Measurements from ENCODE around the gene ANGPTL2. TPM values are rescaled to one million over a fixed set of nuclear protein-coding genes. Genes with fewer than 3 reads are reported as not detected.
A peak's percentile ranks its signal among the peaks of the same experiment; 100 is the strongest.

The ANGPTL2 gene
- total RNA-seq, 1 experiment from 2014 or later: 5.1 TPM

GRCh38 chr9:127148014-127148413, 25.6 kb upstream of the ANGPTL2 start:
- Histone ChIP-seq H4K91ac (ENCODE audit: insufficient read length, low read depth, low read length) (no peak overlapping the region), H4K5ac (ENCODE audit: insufficient read length, low read depth, low read length) (no peak overlapping the region), H2BK20ac (ENCODE audit: low read depth, low read length, poor library complexity, severe bottlenecking) (no peak overlapping the region), H4K20me1 (ENCODE audit: control insufficient read depth, insufficient read depth, insufficient read length) (no peaks in the 10 kb centered on the region), H3K4me1 (ENCODE audit: insufficient read depth, low read length) (peaks cover 3% of the 10 kb centered on the region; the same call in 1 of the 2 replicates), H2BK15ac (ENCODE audit: low read depth, low read length) (no peak overlapping the region), H2BK12ac (ENCODE audit: insufficient read length, low read depth, low read length) (no peak overlapping the region), H2BK120ac (ENCODE audit: low read depth, low read length, poor library complexity, severe bottlenecking) (no peak overlapping the region), H3K9me3 (ENCODE audit: control insufficient read depth, low read depth, low read length) (no peaks in the 10 kb centered on the region), H3K23me2 (ENCODE audit: insufficient read length, low read depth, low read length, poor library complexity, severe bottlenecking) (no peaks in the 10 kb centered on the region), H3K4me2 (ENCODE audit: insufficient read depth, insufficient read length, low read length) (no peak overlapping the region), H3K18ac (ENCODE audit: insufficient read length, low read depth, low read length) (no peak overlapping the region), H2BK5ac (ENCODE audit: insufficient read length, low read length) (no peak overlapping the region), H3K27ac (ENCODE audit: insufficient read length, low read depth, low read length) (no peak overlapping the region), H3K79me1 (ENCODE audit: insufficient read depth, low read depth, low read length, poor library complexity, severe bottlenecking) (no peaks in the 10 kb centered on the region), H3K27me3 (ENCODE audit: insufficient read depth, low read length) (no peaks in the 10 kb centered on the region), H3K14ac (ENCODE audit: insufficient read depth, low read length) (no peak overlapping the region), H3T11ph (ENCODE audit: low read length) (no peak overlapping the region), H2AK5ac (ENCODE audit: insufficient read length, low read length) (no peak overlapping the region), H3K23ac (ENCODE audit: insufficient read length, low read depth, low read length) (no peak overlapping the region), H3K79me2 (ENCODE audit: insufficient read depth, low read length) (no peaks in the 10 kb centered on the region), H2AFZ (ENCODE audit: low read length) (no peak overlapping the region), H4K8ac (replicated peaks; ENCODE audit: insufficient read length, low read depth, low read length) (no peak overlapping the region), H3K56ac (ENCODE audit: insufficient read length, low read depth, low read length) (no peak overlapping the region), H3K4ac (ENCODE audit: low read depth, low read length) (no peak overlapping the region), H3K9ac (ENCODE audit: extremely low read depth, insufficient read length, low read length) (no peak overlapping the region)
- TF ChIP-seq CTCF (conservative IDR thresholded peaks at IDR 0.05): no peak
- Mint-ChIP-seq H3K9me3 (no peaks in the 10 kb centered on the region), H3K4me1 (peaks cover 15 to 19% of the 10 kb centered on the region in 2 experiments), H3K27me3 (ENCODE audit: low read depth) (no peaks in the 10 kb centered on the region; the same call in 1 of the 2 replicates), H3K36me3 (ENCODE audit: insufficient read depth in 1 of 3, low read depth in 3 of 3) (no peaks in the 10 kb centered on the region; a peak in 1 of 7 replicates), H3K4me3 (no peak overlapping the region), H3K27ac (peak overlapping the region in 1 of 3 experiments; percentile 81; a peak in 2 of 7 replicates)
- no CpG with 5 or more reads among the region's 5 CpGs for WGBS (ENCODE audit: extremely low coverage, insufficient read length, low lambda C conversion rate)
- DNase-seq: no peak
